ENCODE results near the gene BMPR1A. TPM values are rescaled to one million over a fixed set of nuclear protein-coding genes. Genes with fewer than 3 reads are reported as not detected.
A peak's percentile ranks its signal among the peaks of the same experiment; 100 is the strongest.

BMPR1A gene
- total and polyA plus RNA-seq, 2 of the 13 experiments (the other 11 are each of a cell fraction or from before 2014, with no cell fraction given), result 17.8 to 44.2 TPM

- TF ChIP-seq MYC (CRISPR knock-in tag; IDR thresholded peaks at IDR 0.05; ENCODE audit: borderline replicate concordance) (no peak), ZNF333 (CRISPR knock-in tag; IDR thresholded peaks at IDR 0.05; ENCODE audit: borderline replicate concordance) (no peak), SMAD1 (CRISPR knock-in tag; IDR thresholded peaks at IDR 0.05; ENCODE audit: borderline replicate concordance, low read depth) (no peak), NPAS2 (CRISPR knock-in tag; IDR thresholded peaks at IDR 0.05; ENCODE audit: borderline replicate concordance) (no peak), TCF7 (IDR thresholded peaks at IDR 0.05; ENCODE audit: low read depth) (no peak), PCBP2 (optimal IDR thresholded peaks at IDR 0.05; ENCODE audit: low read depth, low read length, poor library complexity, severe bottlenecking) (no peak), ATM (IDR thresholded peaks at IDR 0.05; ENCODE audit: borderline replicate concordance) (no peak), BRCA1 (CRISPR knock-in tag; IDR thresholded peaks at IDR 0.05) (no peak), ZBTB10 (CRISPR knock-in tag; IDR thresholded peaks at IDR 0.05; ENCODE audit: borderline replicate concordance) (no peak), ZNF414 (CRISPR knock-in tag; IDR thresholded peaks at IDR 0.05) (no peak), KAT8 (CRISPR knock-in tag; IDR thresholded peaks at IDR 0.05) (no peak; the same call in 1 of the 2 replicates), ZNF777 (CRISPR knock-in tag; IDR thresholded peaks at IDR 0.05) (no peak), ZNF317 (CRISPR knock-in tag; IDR thresholded peaks at IDR 0.05) (no peak), ZNF784 (CRISPR knock-in tag; IDR thresholded peaks at IDR 0.05; ENCODE audit: borderline replicate concordance) (no peak), IRF9 (CRISPR knock-in tag; IDR thresholded peaks at IDR 0.05; ENCODE audit: borderline replicate concordance) (no peak), NFIB (CRISPR knock-in tag; IDR thresholded peaks at IDR 0.05; ENCODE audit: borderline replicate concordance) (no peak), ETS1 (CRISPR knock-in tag; IDR thresholded peaks at IDR 0.05) (no peak), ZNF280B (CRISPR knock-in tag; IDR thresholded peaks at IDR 0.05; ENCODE audit: borderline replicate concordance) (no peak), MAZ (IDR thresholded peaks at IDR 0.05; ENCODE audit: borderline replicate concordance, low read depth, low read length) (no peak), MAZ (CRISPR knock-in tag; IDR thresholded peaks at IDR 0.05; ENCODE audit: low read depth) (no peak), TARDBP (CRISPR knock-in tag; IDR thresholded peaks at IDR 0.05) (no peak), ZNF274 (CRISPR knock-in tag; IDR thresholded peaks at IDR 0.05) (no peak), SNAPC5 (CRISPR knock-in tag; IDR thresholded peaks at IDR 0.05; ENCODE audit: borderline replicate concordance) (peak; percentile 49; the same call in 1 of the 2 replicates)
Measured at GRCh38 chr10:86755454-86755739, 1.0 kb upstream of the BMPR1A start (continued).

Measured in HepG2 (cell line).